Stimulated activated CD8-positive, alpha-beta memory T cell treated with anti-CD3 and anti-CD28 coated beads, Interleukin-12 subunit alpha, Interleukin-12 subunit beta, amount 100 ng/mL, for 4 hours (primary cell): ENCODE results near the gene KNSTRN.

Experiments used
- DNase-seq: peaks from one replicate; pipeline ENCODE4 v3.0.0-alpha.2; 2020; ENCODE audit warnings: low read depth

Gene KNSTRN

DNA sequence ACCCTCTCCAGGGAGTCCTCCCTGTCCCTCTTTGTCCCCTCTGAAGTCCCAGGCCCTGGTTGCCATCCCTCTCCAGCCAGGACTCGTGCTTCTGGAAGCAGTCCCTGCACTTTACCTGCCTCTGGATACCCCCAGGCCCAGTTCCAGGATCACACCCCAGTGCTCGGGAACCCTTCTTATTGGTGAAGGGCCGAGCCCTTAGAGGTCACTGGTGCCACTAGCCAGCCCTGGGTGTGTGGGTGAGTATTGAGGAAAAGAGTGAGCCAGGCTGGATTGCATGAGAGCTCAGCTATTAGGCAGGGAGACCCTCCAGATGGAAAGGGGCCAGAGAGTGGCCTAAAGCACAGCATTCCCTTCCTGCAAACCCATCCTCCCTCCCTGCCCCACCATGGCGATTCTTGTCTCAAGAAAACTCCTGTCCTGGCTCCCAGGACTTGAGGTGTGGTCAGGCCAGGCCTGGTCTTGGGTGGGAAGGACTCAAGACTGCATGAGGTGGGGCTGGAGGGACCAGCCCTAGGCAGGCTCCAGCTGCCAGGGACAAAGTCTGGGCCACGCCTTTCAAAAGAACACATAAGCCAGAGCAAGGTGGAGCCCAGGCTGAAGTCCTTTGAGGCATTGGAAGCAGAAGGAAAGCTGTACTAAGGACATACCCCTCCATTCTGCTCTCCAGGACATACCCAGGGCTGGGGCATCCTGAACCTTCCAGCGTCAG lies 36.5 kb upstream of the KNSTRN start:
- no peak for DNase-seq

DNA sequence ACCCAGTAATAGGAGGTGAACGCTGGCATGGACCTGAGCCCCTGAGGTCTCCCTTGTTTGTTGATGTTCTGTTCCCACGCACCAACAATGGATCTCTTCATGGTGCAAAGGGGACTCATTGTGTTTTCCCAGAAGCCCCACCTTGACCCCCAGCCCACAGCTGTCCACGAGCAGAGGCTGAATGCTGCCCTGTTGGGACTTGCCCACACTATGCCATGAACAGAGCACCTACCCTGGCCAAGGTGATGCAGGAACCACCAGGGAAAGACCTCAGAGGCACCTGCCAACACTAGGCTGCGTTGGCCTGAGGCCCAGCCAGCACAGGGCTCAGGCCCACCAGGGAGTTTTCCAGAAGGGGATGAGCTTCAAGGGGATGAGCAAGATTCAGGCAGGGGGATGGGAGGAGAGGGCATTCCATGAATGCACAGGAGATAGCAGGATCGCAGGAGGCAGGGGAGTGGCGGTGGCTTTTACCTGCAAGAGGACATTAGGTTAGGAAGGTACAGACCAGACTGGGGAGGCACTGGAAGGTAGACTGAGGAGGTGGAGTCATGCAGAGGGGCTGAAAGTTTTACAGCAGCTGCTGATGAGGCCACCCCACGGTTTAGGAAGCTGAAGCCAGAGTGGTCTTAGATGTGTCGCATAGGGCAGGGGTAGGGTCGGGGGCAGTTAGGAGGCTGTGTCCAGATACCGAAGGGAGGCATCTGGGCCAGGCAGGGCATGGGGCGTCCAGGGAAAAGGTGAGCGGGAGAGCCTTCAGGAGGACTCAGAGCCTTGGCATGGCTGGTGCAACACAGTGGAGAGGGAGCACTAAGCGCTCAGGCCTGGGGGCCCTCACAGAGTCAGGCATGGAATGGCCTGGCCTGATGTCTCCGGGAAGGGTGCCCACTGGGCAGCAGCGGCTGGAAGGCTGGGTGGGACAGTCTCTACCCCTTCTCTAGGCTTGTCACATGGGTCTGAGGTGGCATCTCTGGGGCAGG lies 35.7 kb upstream of the KNSTRN start:
- no peak for DNase-seq

DNA sequence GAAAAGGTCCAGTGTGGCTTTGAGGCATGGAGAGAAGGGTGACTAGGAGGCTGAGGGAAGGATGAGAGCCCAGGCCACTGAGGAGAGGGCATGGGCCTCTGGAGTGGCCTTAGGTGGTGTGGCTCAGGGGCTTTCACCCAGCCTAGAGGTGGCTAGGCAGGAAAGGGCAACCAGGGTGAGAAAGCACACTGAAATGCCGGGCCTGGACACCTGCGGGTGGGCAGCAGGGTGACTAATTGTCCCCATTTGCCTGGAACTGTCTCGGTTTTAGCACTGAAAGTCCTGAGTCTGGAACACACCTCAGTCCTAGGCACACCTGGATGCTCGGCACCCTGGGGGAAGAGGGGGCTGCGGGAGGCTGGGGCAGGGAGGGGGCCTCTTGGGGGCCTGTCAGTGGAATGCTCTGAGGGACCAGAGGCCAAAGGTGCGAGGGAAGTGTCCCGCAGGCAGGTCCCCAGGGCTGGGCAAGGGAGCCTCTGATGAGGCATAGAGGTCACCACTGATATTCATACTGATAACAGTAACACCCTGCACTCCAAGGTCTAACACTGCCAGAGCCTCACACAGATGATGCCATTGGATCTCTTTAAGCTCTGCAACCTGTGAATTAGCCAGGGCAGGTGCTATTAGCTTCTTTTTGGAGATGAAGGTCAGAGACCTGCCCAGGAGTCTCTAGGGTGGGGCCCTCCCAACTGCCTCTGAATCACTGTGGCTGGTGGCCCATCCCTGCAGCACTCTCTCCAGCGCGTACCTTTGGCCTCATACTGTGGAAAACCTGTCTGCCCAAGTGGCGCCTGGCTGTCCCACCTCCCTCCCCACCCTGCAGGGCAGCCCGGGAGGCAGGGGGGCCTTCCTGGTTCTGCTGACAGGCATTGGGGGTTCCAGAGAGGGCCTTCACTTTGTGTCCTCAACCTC lies 34.7 kb upstream of the KNSTRN start:
- no peak for DNase-seq

DNA sequence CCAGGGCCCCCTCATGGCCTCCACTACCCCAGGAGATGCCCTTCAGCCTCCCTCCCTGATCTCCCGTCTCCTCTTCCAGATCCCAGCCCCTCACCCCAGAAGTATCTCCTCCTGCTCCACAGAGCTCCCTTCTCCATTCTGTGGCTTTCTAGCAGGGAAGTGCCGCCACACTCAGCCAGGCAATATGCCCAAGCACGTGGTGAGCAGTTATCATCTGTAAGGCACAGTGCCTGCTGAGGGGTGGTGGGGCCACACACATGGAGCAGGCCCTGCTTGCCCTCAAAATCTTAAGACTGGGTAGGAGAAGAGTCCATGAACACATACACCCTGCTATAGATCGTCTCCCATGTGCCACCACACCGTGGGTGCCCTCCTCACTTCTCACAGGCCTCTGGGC lies 34.0 kb upstream of the KNSTRN start:
- DNase-seq, result no peak

DNA sequence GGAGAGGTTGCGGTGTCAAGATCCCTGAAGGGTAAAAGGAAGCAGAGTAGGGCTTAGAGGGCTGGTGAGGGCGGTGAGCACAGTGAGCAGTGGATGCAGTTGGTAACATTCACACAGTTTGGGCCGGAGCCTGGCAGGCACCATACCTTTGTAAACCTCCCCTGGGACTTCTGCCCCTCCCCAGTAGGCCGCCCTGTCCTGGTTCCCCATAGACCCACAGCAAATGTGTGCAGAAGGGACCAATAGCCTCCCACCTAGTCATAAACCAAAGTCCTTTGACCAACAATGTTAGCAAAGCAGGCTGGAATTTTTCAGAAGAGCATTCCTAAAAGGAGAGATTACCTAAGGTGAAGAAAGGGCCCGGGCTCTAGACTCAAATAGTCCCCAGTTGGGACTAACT lies 33.4 kb upstream of the KNSTRN start:
- DNase-seq, result no peak

DNA sequence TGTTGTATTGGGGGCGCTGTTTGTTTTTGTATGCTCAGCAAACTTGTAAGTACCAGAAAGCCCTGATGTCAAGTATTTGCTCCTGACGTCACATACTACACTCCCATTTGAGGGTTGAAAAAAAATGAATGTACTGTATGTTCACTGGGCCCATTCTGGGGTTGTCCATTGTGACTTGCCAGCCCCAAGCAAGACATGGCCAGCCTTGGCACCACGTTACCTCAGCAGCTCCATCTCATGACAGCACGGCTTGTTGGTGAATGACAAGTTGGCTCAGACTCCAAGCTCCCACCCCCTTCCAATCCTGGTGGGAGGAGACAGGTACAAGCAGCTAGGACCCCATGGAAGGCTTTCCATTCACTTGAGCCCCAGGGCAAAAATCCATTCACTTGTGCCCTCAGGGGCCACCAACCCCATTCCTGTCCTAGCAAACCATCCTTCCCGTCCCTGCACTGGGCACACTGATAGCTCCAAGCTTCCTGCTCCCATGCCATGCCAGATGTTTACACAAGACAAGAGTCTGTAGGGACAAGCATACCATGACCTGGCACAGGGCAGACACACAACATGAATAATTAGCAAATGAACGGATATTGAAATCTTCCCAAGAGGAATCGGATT lies 30.1 kb upstream of the KNSTRN start:
- no peak for DNase-seq

DNA sequence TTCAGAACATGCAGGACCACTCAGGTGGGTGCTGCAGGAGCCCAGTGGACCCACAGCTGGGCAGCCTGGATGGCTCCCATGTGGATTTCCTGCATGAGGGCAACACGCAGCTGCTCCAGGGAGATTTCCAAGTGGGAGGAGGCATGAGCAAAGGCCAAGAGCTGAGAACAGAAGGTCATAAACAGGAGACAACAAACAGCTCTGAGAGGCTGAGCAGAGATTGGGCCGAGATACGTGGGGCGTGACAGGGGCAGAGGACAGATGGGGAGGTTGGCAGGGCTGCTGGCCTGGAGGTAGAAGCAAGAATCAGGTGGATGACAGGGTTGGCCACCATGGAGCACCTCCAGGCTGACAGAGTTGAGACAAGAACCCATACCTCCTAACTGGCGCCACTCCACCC lies 28.8 kb upstream of the KNSTRN start:
- DNase-seq, result no peak

DNA sequence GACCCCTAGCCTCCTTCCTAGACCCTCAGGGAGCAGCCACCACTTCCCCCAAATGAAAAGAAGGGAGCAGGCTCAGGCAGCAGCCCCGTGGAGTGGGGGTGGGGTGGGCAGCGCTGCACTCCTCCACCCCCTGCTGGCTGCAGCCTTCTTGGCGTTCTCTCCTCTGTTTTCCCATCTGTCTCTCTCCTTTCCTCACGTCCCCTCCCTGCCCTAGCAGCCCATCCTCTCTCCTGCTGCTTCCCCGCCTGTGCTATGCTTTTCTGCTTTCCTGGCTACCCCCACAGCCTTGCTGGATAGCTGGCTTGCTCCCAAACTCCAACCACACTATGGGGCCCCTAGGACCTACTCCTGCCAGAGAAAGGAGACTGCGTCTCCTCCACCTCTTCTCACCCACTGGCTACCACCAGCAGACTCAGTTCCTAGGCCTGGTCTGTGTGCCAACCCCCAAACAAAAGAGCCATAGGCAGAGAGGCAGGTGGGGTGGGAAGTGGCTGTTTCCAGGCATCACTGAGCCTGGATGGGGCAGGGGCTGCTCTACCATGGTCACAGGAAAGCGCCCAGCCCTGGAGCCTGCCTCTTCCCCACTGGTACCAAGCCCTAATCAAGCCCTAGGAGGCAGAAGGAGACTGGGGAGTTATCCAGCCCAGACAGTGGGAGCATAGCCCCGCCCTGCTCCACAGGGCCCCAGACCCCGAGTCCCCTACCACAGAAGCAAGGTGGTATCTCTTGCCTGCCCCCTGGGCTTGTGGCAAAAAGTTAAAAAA lies 27.9 kb upstream of the KNSTRN start:
- no peak for DNase-seq

DNA sequence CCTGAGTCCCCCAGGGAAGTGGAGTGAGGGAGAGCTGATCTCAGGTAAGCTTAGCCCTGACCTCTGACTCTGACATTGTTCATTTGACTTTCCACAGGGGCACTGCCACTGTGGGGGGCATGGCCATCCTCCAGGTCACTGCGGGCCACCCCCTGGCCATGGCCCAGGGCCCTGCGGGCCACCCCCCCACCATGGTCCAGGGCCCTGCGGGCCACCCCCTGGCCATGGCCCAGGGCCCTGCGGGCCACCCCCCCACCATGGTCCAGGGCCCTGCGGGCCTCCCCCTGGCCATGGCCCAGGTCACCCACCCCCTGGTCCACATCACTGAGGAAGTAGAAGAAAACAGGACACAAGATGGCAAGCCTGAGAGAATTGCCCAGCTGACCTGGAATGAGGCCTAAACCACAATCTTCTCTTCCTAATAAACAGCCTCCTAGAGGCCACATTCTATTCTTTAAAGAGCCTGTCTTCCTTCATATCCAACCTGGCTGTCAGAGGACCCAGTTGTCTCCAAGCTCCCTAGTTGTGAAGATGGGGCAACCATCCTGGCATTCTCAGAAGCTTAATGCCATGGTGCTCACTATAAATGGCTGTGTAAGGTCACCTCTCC lies 26.4 kb upstream of the KNSTRN start:
- no peak for DNase-seq

DNA sequence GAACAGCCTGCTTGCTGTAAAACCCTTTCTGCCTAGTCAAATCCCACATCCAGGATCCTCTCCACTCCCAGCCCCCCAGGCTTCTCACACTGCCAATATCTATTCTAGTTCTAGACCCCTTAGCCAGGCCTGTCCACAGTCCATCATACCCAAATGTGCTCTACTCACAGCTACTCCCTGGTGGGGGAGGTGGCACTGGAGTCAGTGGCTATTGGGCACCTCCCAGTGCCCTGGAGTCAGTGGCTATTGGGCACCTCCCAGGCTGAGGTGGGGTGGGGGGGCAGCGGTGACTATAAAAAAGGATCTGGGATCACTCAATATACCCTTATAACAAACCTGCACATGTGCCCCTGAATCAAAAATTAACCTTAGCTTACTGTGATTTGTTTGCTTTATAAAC lies 25.3 kb upstream of the KNSTRN start:
- DNase-seq, result no peak

DNA sequence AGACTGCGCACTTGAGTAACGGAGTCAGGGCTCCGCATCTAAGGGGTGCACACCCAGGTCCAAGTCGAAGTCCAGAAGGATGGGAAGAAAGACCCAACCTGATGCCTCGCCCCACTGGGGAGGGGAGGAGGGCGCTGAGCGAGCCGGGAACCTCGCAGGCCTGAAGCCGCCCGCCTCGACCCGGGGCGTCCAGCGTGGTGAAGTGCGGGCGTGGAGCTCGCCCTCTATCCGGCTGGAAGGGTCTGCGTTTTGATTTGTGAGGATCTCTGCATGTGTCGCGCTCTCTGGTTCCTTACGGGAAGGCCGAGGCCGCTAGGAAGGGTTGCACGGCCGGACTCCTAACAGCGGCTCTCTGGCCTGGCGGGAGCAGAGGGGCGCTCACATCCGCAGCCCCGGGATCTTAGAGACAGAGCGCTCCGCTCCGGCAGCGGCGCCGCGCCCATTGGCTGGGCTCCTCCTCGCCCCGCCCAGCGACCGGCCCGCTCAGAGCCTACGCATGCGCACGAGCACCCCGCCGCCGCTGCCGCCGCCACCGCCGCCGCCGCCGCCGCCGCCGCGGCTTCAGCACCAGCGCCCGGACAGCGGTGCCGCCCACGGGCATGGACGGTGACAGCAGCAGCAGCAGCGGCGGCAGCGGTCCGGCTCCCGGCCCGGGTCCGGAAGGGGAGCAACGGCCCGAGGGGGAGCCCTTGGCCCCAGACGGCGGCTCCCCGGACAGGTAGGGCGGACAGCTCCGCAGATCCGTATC lies 24.6 kb upstream of the KNSTRN start, which contains the start of gene DISP2:
TSS of gene DISP2 (plus strand) at position 497 of the 748 bp plus-strand sequence. CDS start at position 600, 103 bp downstream.
- peak; percentile 78 for DNase-seq

DNA sequence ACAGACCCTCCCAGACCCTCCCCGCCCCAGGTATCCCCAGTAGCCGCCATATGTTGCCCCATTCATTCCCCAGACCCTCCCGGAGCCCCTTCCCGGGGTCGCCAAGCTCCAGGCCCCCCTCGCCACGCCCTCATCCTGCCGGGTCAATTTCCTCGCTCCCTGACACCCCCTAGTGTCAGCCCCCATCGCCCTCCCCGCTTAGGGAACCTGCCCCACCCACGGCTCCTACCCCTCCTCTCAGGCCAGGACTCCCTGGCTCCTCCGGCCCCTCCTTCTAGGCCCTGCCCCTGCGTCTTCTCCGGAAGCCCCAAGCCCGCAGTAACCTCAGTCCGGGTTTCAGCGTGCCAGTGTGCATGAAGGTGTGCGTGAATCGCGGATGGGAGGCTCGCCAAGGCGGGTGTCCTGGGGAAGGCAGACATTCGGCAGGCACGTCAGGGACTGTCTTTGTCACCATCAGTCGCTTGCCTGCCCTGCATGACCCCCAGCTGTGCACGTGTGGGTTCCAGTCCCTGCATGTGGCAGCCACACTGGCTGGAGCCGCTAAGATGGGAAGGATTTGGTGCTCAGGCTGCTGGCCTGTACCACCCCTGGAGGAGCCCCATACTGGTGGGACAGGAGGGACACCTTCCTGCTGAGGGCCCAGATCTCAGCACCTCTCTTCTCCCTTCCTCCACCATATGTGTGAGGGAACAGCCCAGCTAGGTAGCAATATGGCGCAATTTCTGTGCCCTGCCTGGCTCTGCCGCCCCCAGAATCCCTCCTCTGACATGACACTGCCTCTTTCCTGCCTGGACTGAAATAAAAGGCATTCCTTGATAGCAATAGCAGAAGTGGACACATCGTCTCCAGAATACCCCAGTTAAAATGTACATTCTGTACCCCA lies 23.8 kb upstream of the KNSTRN start:
- peak; percentile 23 for DNase-seq

DNA sequence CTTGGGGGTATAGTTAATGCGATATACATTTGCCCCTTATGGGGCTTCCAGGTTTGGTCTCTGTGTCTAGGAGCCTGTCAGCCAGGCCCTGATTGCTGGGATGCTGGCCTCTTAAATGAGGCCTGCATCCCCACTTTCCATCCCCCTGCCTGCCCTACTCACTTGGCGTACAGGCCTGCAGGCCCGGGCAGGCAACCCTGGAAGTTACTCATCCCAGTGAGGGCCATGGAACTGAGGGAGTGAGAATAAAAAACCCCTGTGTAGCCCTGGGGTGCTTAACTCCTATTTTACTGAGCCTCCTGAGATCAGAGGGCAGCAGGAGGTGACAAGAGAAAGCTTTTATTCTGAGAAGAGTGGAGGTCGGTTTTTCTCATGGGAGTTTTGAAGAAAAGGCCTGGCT lies 22.5 kb upstream of the KNSTRN start:
- no peak for DNase-seq

DNA sequence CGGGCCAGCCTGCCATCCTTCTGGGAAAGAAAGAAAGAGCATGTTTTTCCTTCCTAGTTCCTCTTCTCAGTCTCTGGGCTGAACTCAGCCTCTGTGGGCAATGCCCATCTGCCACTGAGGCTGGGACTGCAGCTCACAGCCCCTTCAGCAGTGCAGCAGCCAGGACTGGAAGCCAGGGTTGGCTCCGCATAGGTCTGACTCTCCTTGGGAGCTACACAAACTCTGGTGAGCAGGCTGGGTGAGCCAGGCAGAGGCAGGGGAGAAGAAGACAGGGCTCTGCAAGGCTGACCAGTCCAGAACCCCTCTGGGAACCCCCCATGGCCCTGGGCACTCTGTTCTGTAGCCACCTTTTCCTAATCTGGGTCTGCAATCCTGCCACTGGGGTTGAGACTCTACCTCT lies 20.9 kb upstream of the KNSTRN start:
- DNase-seq, result no peak

DNA sequence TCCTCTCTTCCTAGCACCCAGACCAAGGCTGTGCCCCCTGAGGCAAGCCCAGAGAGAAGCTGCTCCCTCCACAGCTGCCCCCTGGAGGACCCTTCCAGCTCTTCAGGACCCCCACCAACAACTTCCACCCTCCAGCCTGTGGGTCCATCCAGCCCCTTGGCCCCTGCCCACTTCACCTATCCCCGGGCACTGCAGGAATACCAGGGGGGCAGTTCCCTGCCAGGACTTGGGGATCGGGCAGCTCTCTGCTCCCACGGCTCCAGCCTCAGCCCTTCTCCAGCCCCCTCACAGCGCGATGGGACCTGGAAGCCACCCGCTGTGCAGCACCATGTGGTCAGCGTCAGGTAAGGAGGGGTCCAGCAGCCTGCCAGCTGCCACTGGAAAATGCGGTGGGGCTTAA lies 18.9 kb upstream of the KNSTRN start:
- DNase-seq, result no peak

DNA sequence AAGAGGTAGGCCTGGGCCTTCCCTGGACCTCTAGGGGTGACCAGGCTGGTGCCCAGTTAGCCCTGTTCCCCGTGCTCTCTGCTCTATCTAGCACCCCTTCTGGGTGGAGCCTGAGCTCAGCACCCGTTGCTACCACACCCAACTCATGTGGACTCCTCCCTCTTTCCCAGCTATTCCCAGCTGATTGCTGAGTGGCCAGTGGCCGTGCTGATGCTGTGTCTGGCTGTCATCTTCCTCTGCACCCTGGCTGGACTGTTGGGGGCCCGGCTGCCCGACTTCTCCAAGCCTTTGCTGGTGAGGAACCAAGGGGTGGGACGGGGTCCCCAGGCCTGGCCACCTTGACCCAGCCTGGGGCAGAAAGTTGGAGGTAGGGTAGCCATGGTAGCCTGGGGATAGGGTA lies 18.3 kb upstream of the KNSTRN start:
- DNase-seq, result no peak

DNA sequence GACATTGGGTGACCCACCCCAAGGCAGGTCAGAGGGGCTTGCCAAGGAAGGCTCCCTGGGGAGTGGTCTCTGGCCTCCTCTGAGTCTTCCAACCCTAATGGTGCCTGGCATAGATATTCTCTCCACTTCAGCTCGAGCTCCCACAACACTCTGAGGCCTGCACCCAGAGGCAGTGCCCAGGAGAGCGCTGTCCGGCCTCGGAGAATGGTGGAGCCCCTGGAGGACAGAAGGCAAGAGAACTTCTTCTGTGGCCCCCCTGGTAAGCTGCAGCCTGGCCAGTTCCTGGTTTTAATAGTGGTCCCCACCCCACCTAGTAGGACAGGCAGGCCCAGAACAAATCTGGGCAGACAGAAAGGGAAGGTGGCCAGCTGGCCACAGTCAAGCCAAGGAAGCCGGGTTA lies 17.5 kb upstream of the KNSTRN start:
- no peak for DNase-seq

DNA sequence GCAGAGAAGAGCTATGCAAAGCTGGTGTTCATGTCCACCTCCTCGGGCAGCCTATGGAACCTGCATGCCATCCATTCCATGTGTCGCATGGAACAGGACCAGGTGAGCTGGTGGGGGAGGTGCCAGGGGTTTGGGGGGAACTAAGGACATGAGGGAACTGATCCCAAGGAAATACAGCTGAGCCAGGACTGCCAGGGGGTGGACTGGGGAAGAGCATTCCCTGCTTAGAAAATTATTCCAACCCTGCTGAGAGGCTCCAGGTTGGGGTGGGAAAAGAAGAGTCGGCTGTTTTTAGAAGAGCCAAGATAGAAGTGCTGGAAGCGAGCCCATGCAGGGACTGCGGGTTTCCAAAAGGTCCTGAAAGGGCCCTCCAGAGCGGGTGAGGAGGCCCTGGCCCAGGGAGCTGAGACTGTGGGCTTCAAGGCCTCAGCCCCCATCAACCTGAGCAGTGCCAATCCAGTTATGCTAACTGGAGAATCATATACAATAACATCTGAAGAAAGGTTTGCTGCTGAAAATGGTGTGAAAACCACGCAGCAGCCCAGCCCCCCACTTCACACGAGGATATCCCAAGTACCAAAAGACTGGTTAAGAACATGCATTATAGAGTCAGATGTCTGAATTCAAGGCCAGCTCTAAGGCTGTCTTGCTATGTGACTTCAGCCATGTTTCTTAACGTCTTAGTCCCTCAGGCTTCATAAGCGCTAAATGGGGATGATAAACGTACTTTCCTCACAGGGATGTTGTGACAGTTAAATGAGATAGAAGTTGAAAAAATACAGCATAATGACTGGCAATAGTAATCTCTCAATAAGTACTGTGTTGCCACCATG lies 16.7 kb upstream of the KNSTRN start:
- DNase-seq, result no peak
